ENCODE data around the gene DNAI4. TPM values are rescaled to one million over a fixed set of nuclear protein-coding genes. Genes with fewer than 3 reads are reported as not detected.
"Not testable (repeated sequence)": the region's sequence is repeated elsewhere in the genome, so short reads cannot be mapped to it uniquely, and the experiment has no call there.

Gene DNAI4
- total and polyA plus RNA-seq, 2 experiments from 2014 or later: 0.90 to 3.8 TPM

DNA sequence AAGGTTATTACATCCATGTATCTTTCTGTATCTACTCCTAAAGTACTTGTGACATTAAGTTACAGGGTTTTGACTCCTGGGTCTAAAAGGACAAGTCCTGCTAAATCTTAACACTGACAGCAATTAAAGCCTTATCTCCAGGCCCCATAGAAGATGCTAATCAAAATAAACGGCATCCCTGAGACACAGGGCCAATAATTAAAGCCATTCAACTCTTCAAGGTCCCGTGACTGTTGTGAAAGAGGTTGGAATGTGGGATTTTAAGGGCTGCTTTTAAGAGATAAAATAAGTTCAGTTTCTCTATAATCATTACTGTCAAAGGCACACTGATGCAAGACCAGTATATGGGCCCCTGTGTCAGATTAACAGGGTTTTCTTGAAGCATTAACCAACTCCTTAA, 8.3 kb downstream of the DNAI4 start (continued):
- TF ChIP-seq, protein P1, sequence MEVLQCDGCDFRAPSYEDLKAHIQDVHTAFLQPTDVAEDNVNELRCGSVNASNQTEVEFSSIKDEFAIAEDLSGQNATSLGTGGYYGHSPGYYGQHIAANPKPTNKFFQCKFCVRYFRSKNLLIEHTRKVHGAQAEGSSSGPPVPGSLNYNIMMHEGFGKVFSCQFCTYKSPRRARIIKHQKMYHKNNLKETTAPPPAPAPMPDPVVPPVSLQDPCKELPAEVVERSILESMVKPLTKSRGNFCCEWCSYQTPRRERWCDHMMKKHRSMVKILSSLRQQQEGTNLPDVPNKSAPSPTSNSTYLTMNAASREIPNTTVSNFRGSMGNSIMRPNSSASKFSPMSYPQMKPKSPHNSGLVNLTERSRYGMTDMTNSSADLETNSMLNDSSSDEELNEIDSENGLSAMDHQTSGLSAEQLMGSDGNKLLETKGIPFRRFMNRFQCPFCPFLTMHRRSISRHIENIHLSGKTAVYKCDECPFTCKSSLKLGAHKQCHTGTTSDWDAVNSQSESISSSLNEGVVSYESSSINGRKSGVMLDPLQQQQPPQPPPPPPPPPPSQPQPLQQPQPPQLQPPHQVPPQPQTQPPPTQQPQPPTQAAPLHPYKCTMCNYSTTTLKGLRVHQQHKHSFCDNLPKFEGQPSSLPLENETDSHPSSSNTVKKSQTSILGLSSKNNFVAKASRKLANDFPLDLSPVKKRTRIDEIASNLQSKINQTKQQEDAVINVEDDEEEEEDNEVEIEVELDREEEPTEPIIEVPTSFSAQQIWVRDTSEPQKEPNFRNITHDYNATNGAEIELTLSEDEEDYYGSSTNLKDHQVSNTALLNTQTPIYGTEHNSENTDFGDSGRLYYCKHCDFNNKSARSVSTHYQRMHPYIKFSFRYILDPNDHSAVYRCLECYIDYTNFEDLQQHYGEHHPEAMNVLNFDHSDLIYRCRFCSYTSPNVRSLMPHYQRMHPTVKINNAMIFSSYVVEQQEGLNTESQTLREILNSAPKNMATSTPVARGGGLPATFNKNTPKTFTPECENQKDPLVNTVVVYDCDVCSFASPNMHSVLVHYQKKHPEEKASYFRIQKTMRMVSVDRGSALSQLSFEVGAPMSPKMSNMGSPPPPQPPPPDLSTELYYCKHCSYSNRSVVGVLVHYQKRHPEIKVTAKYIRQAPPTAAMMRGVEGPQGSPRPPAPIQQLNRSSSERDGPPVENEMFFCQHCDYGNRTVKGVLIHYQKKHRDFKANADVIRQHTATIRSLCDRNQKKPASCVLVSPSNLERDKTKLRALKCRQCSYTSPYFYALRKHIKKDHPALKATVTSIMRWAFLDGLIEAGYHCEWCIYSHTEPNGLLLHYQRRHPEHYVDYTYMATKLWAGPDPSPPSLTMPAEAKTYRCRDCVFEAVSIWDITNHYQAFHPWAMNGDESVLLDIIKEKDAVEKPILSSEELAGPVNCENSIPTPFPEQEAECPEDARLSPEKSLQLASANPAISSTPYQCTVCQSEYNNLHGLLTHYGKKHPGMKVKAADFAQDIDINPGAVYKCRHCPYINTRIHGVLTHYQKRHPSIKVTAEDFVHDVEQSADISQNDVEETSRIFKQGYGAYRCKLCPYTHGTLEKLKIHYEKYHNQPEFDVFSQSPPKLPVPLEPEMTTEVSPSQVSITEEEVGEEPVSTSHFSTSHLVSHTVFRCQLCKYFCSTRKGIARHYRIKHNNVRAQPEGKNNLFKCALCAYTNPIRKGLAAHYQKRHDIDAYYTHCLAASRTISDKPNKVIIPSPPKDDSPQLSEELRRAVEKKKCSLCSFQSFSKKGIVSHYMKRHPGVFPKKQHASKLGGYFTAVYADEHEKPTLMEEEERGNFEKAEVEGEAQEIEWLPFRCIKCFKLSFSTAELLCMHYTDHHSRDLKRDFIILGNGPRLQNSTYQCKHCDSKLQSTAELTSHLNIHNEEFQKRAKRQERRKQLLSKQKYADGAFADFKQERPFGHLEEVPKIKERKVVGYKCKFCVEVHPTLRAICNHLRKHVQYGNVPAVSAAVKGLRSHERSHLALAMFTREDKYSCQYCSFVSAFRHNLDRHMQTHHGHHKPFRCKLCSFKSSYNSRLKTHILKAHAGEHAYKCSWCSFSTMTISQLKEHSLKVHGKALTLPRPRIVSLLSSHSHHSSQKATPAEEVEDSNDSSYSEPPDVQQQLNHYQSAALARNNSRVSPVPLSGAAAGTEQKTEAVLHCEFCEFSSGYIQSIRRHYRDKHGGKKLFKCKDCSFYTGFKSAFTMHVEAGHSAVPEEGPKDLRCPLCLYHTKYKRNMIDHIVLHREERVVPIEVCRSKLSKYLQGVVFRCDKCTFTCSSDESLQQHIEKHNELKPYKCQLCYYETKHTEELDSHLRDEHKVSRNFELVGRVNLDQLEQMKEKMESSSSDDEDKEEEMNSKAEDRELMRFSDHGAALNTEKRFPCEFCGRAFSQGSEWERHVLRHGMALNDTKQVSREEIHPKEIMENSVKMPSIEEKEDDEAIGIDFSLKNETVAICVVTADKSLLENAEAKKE (CRISPR knock-in tag; IDR thresholded peaks at IDR 0.05): no peak
- TF ChIP-seq POLR2AphosphoS5 (IDR thresholded peaks at IDR 0.05; ENCODE audit: low read depth) (no peak), EZH2phosphoT487 (IDR thresholded peaks at IDR 0.05; ENCODE audit: unreplicated experiment) (no peak), ZNF114 (CRISPR knock-in tag; IDR thresholded peaks at IDR 0.05) (no peak), CREB1 (CRISPR knock-in tag; IDR thresholded peaks at IDR 0.05; ENCODE audit: low read depth) (no peak), CTCF (conservative IDR thresholded peaks at IDR 0.05; ENCODE audit: low read depth in 2 of 2) (no peak)

GRCh38 chr1:66915203-66915602, 9.5 kb downstream of the DNAI4 start:
- not testable (repeated sequence) for DNase-seq (ENCODE audit: low spot score); H3K4me3 Mint-ChIP-seq; H3K27ac Mint-ChIP-seq; H2AFZ ChIP-seq; H3K27me3 Mint-ChIP-seq (ENCODE audit: insufficient read depth, low read depth, poor library complexity); H3K9me2 ChIP-seq (ENCODE audit: insufficient read depth); H3K4me3 ChIP-seq; H4K20me1 ChIP-seq (replicated peaks; ENCODE audit: insufficient read depth); H3K27ac ChIP-seq (ENCODE audit: low read depth); ATAC-seq; H3K36me3 ChIP-seq (ENCODE audit: insufficient read depth); H3K27me3 ChIP-seq (ENCODE audit: insufficient read depth); H3K79me2 ChIP-seq (replicated peaks; ENCODE audit: insufficient read depth); H3K9me3 Mint-ChIP-seq; H3K4me2 ChIP-seq; H3F3A ChIP-seq (replicated peaks; ENCODE audit: low read depth)
- H3K36me3 Mint-ChIP-seq (ENCODE audit: low read depth): peaks cover 27% of the 10 kb centered on the region
- peaks cover 18% of the 10 kb centered on the region for H3K4me1 Mint-ChIP-seq
- peaks cover 16% of the 10 kb centered on the region for H3K4me1 ChIP-seq (ENCODE audit: insufficient read depth)
